Measurements from ENCODE around the gene LMNB1. TPM values are rescaled to one million over a fixed set of nuclear protein-coding genes. Genes with fewer than 3 reads are reported as not detected.
"Not testable (repeated sequence)": the region's sequence is repeated elsewhere in the genome, so short reads cannot be mapped to it uniquely, and the experiment has no call there.

LMNB1 gene
- total RNA-seq, 4 donors from 2014 or later = 1.4 to 17.7 (median 2.4) TPM

GRCh38 chr5:126831156-126831555, 54.2 kb downstream of the LMNB1 start:
- Histone ChIP-seq H3K27me3 (no peaks in the 10 kb centered on the region), H3K36me3 (peaks cover 0 to 13% (median under 1%) of the 10 kb centered on the region in 4 donors), H3K4me1 (no peaks in the 10 kb centered on the region), H3K9me3 (no peaks in the 10 kb centered on the region), H3K4me3 (no peak overlapping the region), H3K27ac (replicated peaks in 1 of 4) (no peak overlapping the region)
- no peak for TF ChIP-seq EP300 (IDR thresholded peaks at IDR 0.05)
- no peak for TF ChIP-seq POLR2A (IDR thresholded peaks at IDR 0.05; ENCODE audit: low read depth)
- TF ChIP-seq CTCF (IDR thresholded peaks at IDR 0.05) = no peak
- TF ChIP-seq POLR2AphosphoS5 (IDR thresholded peaks at IDR 0.05) = no peak
- intact Hi-C loops (cut with DNase I) = no loop called here
- DNase-seq (ENCODE audit: extremely low spot score) = no peak
- WGBS = 95% methylated on average over 1 of the region's 1 CpG

- Histone ChIP-seq H3K27ac (replicated peaks in 1 of 4) (no peak overlapping the region), H3K36me3 (peaks cover 0 to 3% (median 0%) of the 10 kb centered on the region in 4 donors), H3K9me3 (no peaks in the 10 kb centered on the region), H3K4me1 (no peaks in the 10 kb centered on the region), H3K27me3 (no peaks in the 10 kb centered on the region), H3K4me3 (no peak overlapping the region)
- no peak for DNase-seq (ENCODE audit: extremely low spot score)
- 97% methylated on average over 2 of the region's 2 CpGs for WGBS
- intact Hi-C loops (cut with DNase I) = no loop called here
- no peak for TF ChIP-seq EP300 (IDR thresholded peaks at IDR 0.05)
- no peak for TF ChIP-seq CTCF (IDR thresholded peaks at IDR 0.05)
- no peak for TF ChIP-seq POLR2AphosphoS5 (IDR thresholded peaks at IDR 0.05)
- TF ChIP-seq POLR2A (IDR thresholded peaks at IDR 0.05; ENCODE audit: low read depth) = no peak
Measured at GRCh38 chr5:126836778-126837177, 59.8 kb downstream of the LMNB1 start.

DNA sequence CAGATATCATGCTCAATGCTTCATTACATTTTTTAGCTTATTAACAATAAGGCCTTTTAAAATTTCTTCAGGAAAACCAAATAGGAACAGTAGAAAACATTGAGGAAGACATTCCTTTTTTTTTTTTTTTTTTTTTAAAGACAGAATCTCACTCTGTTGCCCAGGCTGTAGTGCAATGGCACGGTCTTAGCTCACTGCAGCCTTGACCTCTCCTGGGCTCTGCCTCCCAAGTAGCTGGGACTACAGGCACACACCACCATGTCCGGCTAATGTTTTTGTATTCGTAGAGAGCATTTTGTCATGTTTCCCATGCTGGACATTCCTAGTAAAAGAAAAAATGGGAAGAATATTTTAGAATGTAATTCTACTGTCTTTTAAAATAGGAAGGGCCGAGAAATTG, 60.3 kb downstream of the LMNB1 start:
- no peak for TF ChIP-seq CTCF (IDR thresholded peaks at IDR 0.05)
- Histone ChIP-seq H3K27ac (replicated peaks in 1 of 4) (no peak overlapping the region), H3K4me3 (no peak overlapping the region), H3K9me3 (no peaks in the 10 kb centered on the region), H3K4me1 (no peaks in the 10 kb centered on the region), H3K27me3 (no peaks in the 10 kb centered on the region), H3K36me3 (peaks cover 0 to 3% (median 0%) of the 10 kb centered on the region in 4 donors)
- WGBS = 96% methylated on average over 4 of the region's 4 CpGs
- no peak for DNase-seq (ENCODE audit: extremely low spot score)
- intact Hi-C loops (cut with DNase I) = no loop called here

- DNase-seq (ENCODE audit: extremely low spot score) = no peak
- intact Hi-C loops (cut with DNase I) = no loop called here
- 80% methylated on average over 7 of the region's 7 CpGs for WGBS
Measured at GRCh38 chr5:126837906-126838539, 61.1 kb downstream of the LMNB1 start.

GRCh38 chr5:126839407-126839806, 62.5 kb downstream of the LMNB1 start:
- DNase-seq (ENCODE audit: extremely low spot score); H3K27me3 ChIP-seq; H3K4me1 ChIP-seq; H3K4me3 ChIP-seq; H3K9me3 ChIP-seq; intact Hi-C loops (cut with DNase I); H3K36me3 ChIP-seq; H3K27ac ChIP-seq (replicated peaks in 1 of 4): not testable (repeated sequence)
- 97% methylated on average over 7 of the region's 7 CpGs for WGBS

More at GRCh38 chr5:126837906-126838539, 61.1 kb downstream of the LMNB1 start:
- Histone ChIP-seq H3K4me1 (no peaks in the 10 kb centered on the region), H3K27ac (replicated peaks in 1 of 4) (no peak overlapping the region), H3K27me3 (no peaks in the 10 kb centered on the region), H3K36me3 (peaks cover 0 to 3% (median 0%) of the 10 kb centered on the region in 4 donors), H3K4me3 (no peak overlapping the region), H3K9me3 (no peaks in the 10 kb centered on the region)
- TF ChIP-seq POLR2A (IDR thresholded peaks at IDR 0.05; ENCODE audit: low read depth) (no peak), CTCF (IDR thresholded peaks at IDR 0.05) (peak; percentile 21 to 39 (median 26))

GRCh38 chr5:126843375-126843774, 66.4 kb downstream of the LMNB1 start:
- H3K36me3 ChIP-seq; intact Hi-C loops (cut with DNase I); H3K27ac ChIP-seq (replicated peaks in 1 of 4); H3K4me3 ChIP-seq; H3K27me3 ChIP-seq; H3K9me3 ChIP-seq; DNase-seq (ENCODE audit: extremely low spot score): not testable (repeated sequence)
- H3K4me1 ChIP-seq = peaks cover 6 to 26% (median 14%) of the 10 kb centered on the region in 4 donors
- WGBS = 85% methylated on average over 11 of the region's 11 CpGs

DNA sequence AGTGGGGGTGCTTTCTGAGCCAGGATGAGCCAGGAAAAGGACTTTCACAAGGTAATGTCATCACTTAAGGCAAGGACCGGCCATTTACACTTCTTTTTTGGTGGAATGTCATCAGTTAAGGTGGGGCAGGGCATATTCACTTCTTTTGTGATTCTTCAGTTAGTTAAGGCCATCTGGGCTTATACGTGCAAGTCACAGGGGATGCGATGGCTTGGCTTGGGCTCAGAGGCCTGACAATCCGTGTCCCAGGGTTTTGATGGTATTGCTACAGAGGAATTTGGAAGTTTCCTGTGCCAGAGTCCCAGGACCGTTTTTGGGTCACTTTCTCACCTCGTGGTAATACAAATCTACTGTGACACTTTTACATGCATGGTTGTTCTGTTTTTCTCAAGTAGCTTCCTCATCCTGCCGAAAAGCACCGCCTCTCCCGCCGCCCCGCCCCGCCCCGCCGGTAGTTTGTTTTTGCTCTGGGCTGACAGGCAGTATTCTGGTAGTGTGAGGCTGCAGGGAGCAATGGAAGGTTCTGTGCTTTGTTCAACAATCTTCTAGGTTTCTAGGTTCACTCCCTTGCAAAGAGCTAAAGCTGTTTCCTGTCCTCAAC, 68.6 kb downstream of the LMNB1 start:
- 54% methylated on average over 10 of the region's 14 CpGs for WGBS
- H3K9me3 ChIP-seq; H3K27ac ChIP-seq (replicated peaks in 1 of 4); H3K27me3 ChIP-seq; intact Hi-C loops (cut with DNase I); H3K36me3 ChIP-seq: not testable (repeated sequence)
- DNase-seq (ENCODE audit: extremely low spot score) = peak; percentile 93
- peaks cover 10 to 27% (median 19%) of the 10 kb centered on the region in 4 donors for H3K4me1 ChIP-seq
- peak overlapping the region in 1 of 4 donors; percentile 0 for H3K4me3 ChIP-seq
